GM19099 (cell line): ENCODE measurements around the gene ATP5MG.

Source experiments
- POLR2A ChIP-seq: IDR thresholded peaks from 3 replicates; pipeline ENCODE4 v1.6.1; 2011; ENCODE audit warnings: low read depth; ENCODE audit not compliant: insufficient read length; ENCODE audit errors: extremely low read depth

Gene ATP5MG

GRCh38 chr11:118398791-118399559, 2.4 kb upstream of the ATP5MG start:
- TF ChIP-seq POLR2A = no peak

GRCh38 chr11:118401880-118402590, 629 bp downstream of the ATP5MG start:
- TF ChIP-seq POLR2A = no peak

- no peak for TF ChIP-seq POLR2A
Measured at GRCh38 chr11:118406599-118407166, 5.3 kb downstream of the ATP5MG start.

GRCh38 chr11:118410055-118410745, 8.8 kb downstream of the ATP5MG start:
- TF ChIP-seq POLR2A = no peak

- no peak for TF ChIP-seq POLR2A
Measured at GRCh38 chr11:118411530-118411929, 10.1 kb downstream of the ATP5MG start.

GRCh38 chr11:118412921-118413320, 11.5 kb downstream of the ATP5MG start:
- no peak for TF ChIP-seq POLR2A

- TF ChIP-seq POLR2A = no peak
Measured at GRCh38 chr11:118415062-118415738, 13.8 kb downstream of the ATP5MG start.

GRCh38 chr11:118415739-118416068, 14.3 kb downstream of the ATP5MG start:
- TF ChIP-seq POLR2A = no peak

- no peak for TF ChIP-seq POLR2A
Measured at GRCh38 chr11:118417801-118418200, 16.4 kb downstream of the ATP5MG start.

GRCh38 chr11:118418766-118419165, 17.4 kb downstream of the ATP5MG start:
- no peak for TF ChIP-seq POLR2A

- TF ChIP-seq POLR2A = no peak
Measured at GRCh38 chr11:118427707-118428106, 26.3 kb downstream of the ATP5MG start.

- TF ChIP-seq POLR2A = no peak
Measured at GRCh38 chr11:118430956-118431355, 29.6 kb downstream of the ATP5MG start.

- no peak for TF ChIP-seq POLR2A
Measured at GRCh38 chr11:118434123-118434552, 32.7 kb downstream of the ATP5MG start.

GRCh38 chr11:118434553-118435289, 33.3 kb downstream of the ATP5MG start:
- TF ChIP-seq POLR2A = no peak

GRCh38 chr11:118435290-118435892, 34.0 kb downstream of the ATP5MG start:
- TF ChIP-seq POLR2A = no peak
